SK-N-SH (cell line): Measurements from ENCODE around the gene PDE4B. TPM values are rescaled to one million over a fixed set of nuclear protein-coding genes. Genes with fewer than 3 reads are reported as not detected.

Experiments
- CTCF ChIA-PET: fragments of 300-600, 350-600 bp; formaldehyde crosslinking; extraction: SDS; loops from one replicate; lab custom pipeline; 2021; lab: Yijun Ruan, JAX
- POLR2A ChIA-PET: fragments of 350-600 bp; sonication (Branson Sonifier 250); formaldehyde crosslinking; extraction: SDS; loops from one replicate; lab custom pipeline; 2020; ENCODE audit warnings: antibody characterized with exemption, inconsistent platforms; lab: Yijun Ruan, JAX
- DNase-seq: peaks from one replicate; pipeline ENCODE4 v3.0.0; 2012
- H2AFZ ChIP-seq: fragments of 200-600 bp; sonication (generic); 2 replicates; pipeline ENCODE4 v1.8.1; 2016; ENCODE audit warnings: antibody characterized with exemption, mild to moderate bottlenecking, low read depth
- H3F3A ChIP-seq: fragments of 200-600 bp; sonication (generic); replicated peaks from 2 replicates; pipeline ENCODE3; 2016; ENCODE audit warnings: antibody characterized with exemption, mild to moderate bottlenecking; ENCODE audit not compliant: insufficient read depth
- H3K27ac ChIP-seq, 2 experiments: fragments of 200-500 bp in 1 of 2; fragments of 200-600 bp in 1 of 2; sonication (Bioruptor generic) in 1 of 2; sonication (generic), shearing (Covaris generic) in 1 of 2; 2 replicates each; pipeline versions ENCODE4 v1.5.1 to v1.6.1; 2014 to 2016; ENCODE audit warnings: low read depth in 2 of 2, inconsistent platforms in 1 of 2, low read length in 1 of 2, mild to moderate bottlenecking in 1 of 2, mixed read lengths in 1 of 2
- H3K27me3 ChIP-seq: fragments of 200-600 bp; sonication (generic), shearing (Covaris generic); 2 replicates; pipeline ENCODE4 v1.6.1; 2016; ENCODE audit warnings: mixed run types; ENCODE audit not compliant: insufficient read depth
- H3K36me3 ChIP-seq, 2 experiments: fragments of 200-500 bp in 1 of 2; fragments of 200-600 bp in 1 of 2; sonication (Bioruptor generic) in 1 of 2; sonication (generic) in 1 of 2; replicated peaks in 1 of 2; 2 replicates each; pipeline versions ENCODE3 to v1.5.1; 2014 to 2016; ENCODE audit warnings: low read length in 1 of 2, mild to moderate bottlenecking in 1 of 2; ENCODE audit not compliant: insufficient read depth in 2 of 2, control insufficient read depth in 1 of 2
- H3K4me1 ChIP-seq, 2 experiments: fragments of 200-500 bp in 1 of 2; fragments of 200-600 bp in 1 of 2; sonication (Bioruptor generic) in 1 of 2; sonication (generic), shearing (Covaris generic) in 1 of 2; 2 replicates each; pipeline versions ENCODE4 v1.5.1 to v1.6.1; 2014 to 2016; ENCODE audit warnings: low read depth in 1 of 2, low read length in 1 of 2, mixed run types in 1 of 2; ENCODE audit not compliant: insufficient read depth in 2 of 2, control insufficient read depth in 1 of 2
- H3K4me2 ChIP-seq: fragments of 200-600 bp; sonication (generic), shearing (Covaris generic); 2 replicates; pipeline ENCODE4 v1.6.1; 2017; ENCODE audit warnings: mixed run types
- H3K4me3 ChIP-seq, 2 experiments: fragments of 200-500 bp in 1 of 2; fragments of 200-600 bp in 1 of 2; sonication (Bioruptor generic) in 1 of 2; sonication (generic), shearing (Covaris generic) in 1 of 2; 2 replicates each; pipeline versions ENCODE4 v1.5.1 to v1.8.1; 2014 to 2016; ENCODE audit warnings: low read depth in 2 of 2, inconsistent platforms in 1 of 2, low read length in 1 of 2, mild to moderate bottlenecking in 1 of 2, mixed read lengths in 1 of 2, moderate library complexity in 1 of 2
- H3K79me2 ChIP-seq: fragments of 200-600 bp; sonication (generic); 2 replicates; pipeline ENCODE4 v1.8.1; 2017; ENCODE audit warnings: mild to moderate bottlenecking; ENCODE audit not compliant: insufficient read depth
- H3K9ac ChIP-seq: fragments of 200-600 bp; sonication (generic); 2 replicates; pipeline ENCODE4 v1.6.1; 2017; ENCODE audit warnings: mixed run types
- H3K9me2 ChIP-seq: fragments of 200-600 bp; sonication (generic); 2 replicates; pipeline ENCODE4 v1.6.1; 2017; ENCODE audit warnings: mixed run types
- H3K9me3 ChIP-seq: fragments of 200-600 bp; sonication (generic); 2 replicates; pipeline ENCODE4 v1.6.1; 2017; ENCODE audit warnings: mixed run types, mild to moderate bottlenecking, moderate library complexity
- H4K20me1 ChIP-seq: fragments of 200-600 bp; sonication (generic); 2 replicates; pipeline ENCODE4 v1.6.1; 2017; ENCODE audit warnings: mild to moderate bottlenecking, mixed run types; ENCODE audit not compliant: insufficient read depth
- EZH2phosphoT487 ChIP-seq: fragments of 200-600 bp; sonication (generic); IDR thresholded peaks from 2 replicates; pipeline ENCODE4 v1.6.1; 2017; ENCODE audit warnings: low read depth, mixed run types, mild to moderate bottlenecking, antibody characterized with exemption, moderate library complexity, borderline replicate concordance
- FOSL2 ChIP-seq: IDR thresholded peaks from 2 replicates; pipeline ENCODE4 v1.4.0; 2012; ENCODE audit warnings: low read depth, mild to moderate bottlenecking, moderate library complexity, borderline replicate concordance
- FOXM1 ChIP-seq: IDR thresholded peaks from 2 replicates; pipeline ENCODE4 v1.4.0; 2012; ENCODE audit warnings: low read depth, mild to moderate bottlenecking
- MAX ChIP-seq: IDR thresholded peaks from 2 replicates; pipeline ENCODE4 v1.4.0; 2012; ENCODE audit warnings: low read depth
- MXI1 ChIP-seq: IDR thresholded peaks from 2 replicates; pipeline ENCODE4 v1.6.1; 2012; ENCODE audit warnings: mild to moderate bottlenecking, low read depth, low read length, improper control_type of control experiment
- NRF1 ChIP-seq: IDR thresholded peaks from 2 replicates; pipeline ENCODE4 v1.6.1; 2012; ENCODE audit warnings: low read depth, mild to moderate bottlenecking, low read length
- RCOR1 ChIP-seq: fragments of 150-350 bp; IDR thresholded peaks from 2 replicates; pipeline ENCODE4 v1.6.1; 2017; ENCODE audit warnings: antibody characterized with exemption, low read length
- RFX5 ChIP-seq: IDR thresholded peaks from 2 replicates; pipeline ENCODE4 v1.6.1; 2012; ENCODE audit warnings: mild to moderate bottlenecking, improper control_type of control experiment, low read length
- SMC3 ChIP-seq: IDR thresholded peaks from 2 replicates; pipeline ENCODE4 v1.6.1; 2012; ENCODE audit warnings: low read depth, low read length, improper control_type of control experiment
- TCF12 ChIP-seq: IDR thresholded peaks from 2 replicates; pipeline ENCODE4 v1.4.0; 2012
- YY1 ChIP-seq: IDR thresholded peaks from 2 replicates; pipeline ENCODE4 v1.4.0; 2012; ENCODE audit warnings: low read depth, mild to moderate bottlenecking
- WGBS: methylation state at CpG from one replicate; pipeline ENCODE4 v1.1.6; 2017; ENCODE audit warnings: low lambda C conversion rate; 5-methylcytosine and 5-hydroxymethylcytosine counted together
- polyA plus RNA-seq, 3 experiments: library from polyadenylated mRNA; depleted of rRNA; stranded (reverse); fragments of >200 nt; gene quantifications; 2 replicates each; pipeline ENCODE4 v1.2.3, GENCODE V29; 2012
- TF ChIP-seq, protein P1 (sequence below): fragments of 150-350 bp; IDR thresholded peaks from 2 replicates; pipeline ENCODE4 v1.6.1; 2016; ENCODE audit warnings: mild to moderate bottlenecking, low read depth, low read length
- TF ChIP-seq, protein P2 (sequence below): IDR thresholded peaks from 2 replicates; pipeline ENCODE4 v1.4.0; 2012; ENCODE audit warnings: low read depth, borderline replicate concordance
- TF ChIP-seq, protein P3 (sequence below): IDR thresholded peaks from 2 replicates; pipeline ENCODE4 v1.4.0; 2012; ENCODE audit warnings: low read depth, borderline replicate concordance

PDE4B gene
- polyA plus RNA-seq, 1 of the 3 experiments (the other 2 are of a cell fraction): 1.9 TPM

DNA sequence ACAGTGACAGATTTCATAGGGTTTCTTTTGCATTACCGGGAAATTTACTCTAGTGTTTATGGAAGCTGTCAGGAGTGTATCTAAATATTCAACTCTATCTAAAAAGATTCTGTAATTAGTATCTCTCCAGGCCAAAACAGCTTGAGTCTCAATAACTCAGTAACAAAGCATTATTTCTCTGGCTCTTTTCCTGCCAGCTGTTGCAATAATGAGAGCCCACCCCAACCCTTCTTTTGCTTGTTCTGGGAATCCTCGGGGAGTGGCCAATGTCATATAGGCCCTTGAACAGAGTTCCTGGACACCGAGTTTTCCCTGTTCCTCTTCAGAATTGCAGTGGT lies 621.1 kb downstream of the PDE4B start:
- POLR2A ChIA-PET: no interaction called here
- CTCF ChIA-PET: no interaction called here
- no peak overlapping the region for H3K9ac ChIP-seq

GRCh38 chr1:66415281-66415680 lies 622.6 kb downstream of the PDE4B start:
- H4K20me1 ChIP-seq: no peaks in the 10 kb centered on the region
- H3K27ac ChIP-seq: no peak overlapping the region
- WGBS: 40% methylated on average over 2 of the region's 2 CpGs
- no peaks in the 10 kb centered on the region for H3K36me3 ChIP-seq
- no peak for TF ChIP-seq SMC3
- no peak for TF ChIP-seq RCOR1
- TF ChIP-seq, protein P1, sequence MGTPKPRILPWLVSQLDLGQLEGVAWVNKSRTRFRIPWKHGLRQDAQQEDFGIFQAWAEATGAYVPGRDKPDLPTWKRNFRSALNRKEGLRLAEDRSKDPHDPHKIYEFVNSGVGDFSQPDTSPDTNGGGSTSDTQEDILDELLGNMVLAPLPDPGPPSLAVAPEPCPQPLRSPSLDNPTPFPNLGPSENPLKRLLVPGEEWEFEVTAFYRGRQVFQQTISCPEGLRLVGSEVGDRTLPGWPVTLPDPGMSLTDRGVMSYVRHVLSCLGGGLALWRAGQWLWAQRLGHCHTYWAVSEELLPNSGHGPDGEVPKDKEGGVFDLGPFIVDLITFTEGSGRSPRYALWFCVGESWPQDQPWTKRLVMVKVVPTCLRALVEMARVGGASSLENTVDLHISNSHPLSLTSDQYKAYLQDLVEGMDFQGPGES: no peak
- H3K79me2 ChIP-seq: no peaks in the 10 kb centered on the region
- H3K4me1 ChIP-seq: peaks cover 0 to 2% of the 10 kb centered on the region in 2 experiments; a peak in 1 of 4 replicates
- H3K9me3 ChIP-seq: no peaks in the 10 kb centered on the region
- DNase-seq: no peak
- no peak overlapping the region for H3K4me3 ChIP-seq
- no peak overlapping the region for H2AFZ ChIP-seq
- H3K9me2 ChIP-seq: no peaks in the 10 kb centered on the region
- ChIA-PET POLR2A (no interaction called here), CTCF (interaction anchor here (1.2 kb wide), 1 partner anchor 8 kb away, joined by 3 read pairs; no protein-coding TSS in a partner anchor)
- no peaks in the 10 kb centered on the region for H3K27me3 ChIP-seq
- H3K4me2 ChIP-seq: no peak overlapping the region
- H3F3A ChIP-seq: no peaks in the 10 kb centered on the region
- H3K9ac ChIP-seq: no peak overlapping the region

More for the DNA sequence above, 621.1 kb downstream of the PDE4B start:
- Histone ChIP-seq H2AFZ (no peak overlapping the region), H3K36me3 (no peaks in the 10 kb centered on the region), H3K27ac (no peak overlapping the region), H4K20me1 (no peaks in the 10 kb centered on the region), H3K4me1 (peaks cover 0 to 2% of the 10 kb centered on the region in 2 experiments; a peak in 1 of 4 replicates), H3K9me2 (no peaks in the 10 kb centered on the region), H3K27me3 (no peaks in the 10 kb centered on the region), H3K79me2 (no peaks in the 10 kb centered on the region), H3K4me2 (no peak overlapping the region), H3F3A (no peaks in the 10 kb centered on the region), H3K4me3 (no peak overlapping the region), H3K9me3 (no peaks in the 10 kb centered on the region)
- TF ChIP-seq FOXM1 (no peak), NRF1 (no peak), MAX (no peak), FOSL2 (no peak), EZH2phosphoT487 (no peak), RFX5 (no peak), TCF12 (no peak), YY1 (no peak), MXI1 (no peak)
- TF ChIP-seq, protein P2, sequence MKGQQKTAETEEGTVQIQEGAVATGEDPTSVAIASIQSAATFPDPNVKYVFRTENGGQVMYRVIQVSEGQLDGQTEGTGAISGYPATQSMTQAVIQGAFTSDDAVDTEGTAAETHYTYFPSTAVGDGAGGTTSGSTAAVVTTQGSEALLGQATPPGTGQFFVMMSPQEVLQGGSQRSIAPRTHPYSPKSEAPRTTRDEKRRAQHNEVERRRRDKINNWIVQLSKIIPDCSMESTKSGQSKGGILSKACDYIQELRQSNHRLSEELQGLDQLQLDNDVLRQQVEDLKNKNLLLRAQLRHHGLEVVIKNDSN: no peak
- TF ChIP-seq, protein P3, sequence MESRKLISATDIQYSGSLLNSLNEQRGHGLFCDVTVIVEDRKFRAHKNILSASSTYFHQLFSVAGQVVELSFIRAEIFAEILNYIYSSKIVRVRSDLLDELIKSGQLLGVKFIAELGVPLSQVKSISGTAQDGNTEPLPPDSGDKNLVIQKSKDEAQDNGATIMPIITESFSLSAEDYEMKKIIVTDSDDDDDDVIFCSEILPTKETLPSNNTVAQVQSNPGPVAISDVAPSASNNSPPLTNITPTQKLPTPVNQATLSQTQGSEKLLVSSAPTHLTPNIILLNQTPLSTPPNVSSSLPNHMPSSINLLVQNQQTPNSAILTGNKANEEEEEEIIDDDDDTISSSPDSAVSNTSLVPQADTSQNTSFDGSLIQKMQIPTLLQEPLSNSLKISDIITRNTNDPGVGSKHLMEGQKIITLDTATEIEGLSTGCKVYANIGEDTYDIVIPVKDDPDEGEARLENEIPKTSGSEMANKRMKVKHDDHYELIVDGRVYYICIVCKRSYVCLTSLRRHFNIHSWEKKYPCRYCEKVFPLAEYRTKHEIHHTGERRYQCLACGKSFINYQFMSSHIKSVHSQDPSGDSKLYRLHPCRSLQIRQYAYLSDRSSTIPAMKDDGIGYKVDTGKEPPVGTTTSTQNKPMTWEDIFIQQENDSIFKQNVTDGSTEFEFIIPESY: no peak
- WGBS: 73% methylated on average over 3 of the region's 3 CpGs
- DNase-seq: no peak
